ENCODE data around the gene ZNF804A.

The ZNF804A gene

DNA sequence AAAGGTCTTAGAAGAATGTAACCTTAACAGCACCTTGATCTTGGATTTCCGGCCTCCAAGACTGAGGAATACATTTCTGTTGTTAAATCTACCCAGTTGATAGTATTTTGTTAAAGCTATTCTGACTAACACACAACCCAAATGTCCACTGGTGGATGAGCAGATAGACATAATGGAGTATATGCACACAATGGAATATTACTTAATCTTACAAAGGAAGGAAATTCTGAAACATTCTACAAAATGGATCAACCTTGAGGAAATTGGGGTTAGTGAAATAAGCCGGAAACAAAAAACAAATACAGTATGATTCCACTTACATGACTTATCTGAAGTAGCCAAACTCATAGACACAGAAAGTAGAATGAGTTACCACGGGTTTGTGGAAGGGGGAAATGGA, 168.7 kb downstream of the ZNF804A start:
- DNase-seq (ENCODE audit: low read depth), result no peak
- peaks cover 7% of the 10 kb centered on the region for H3K4me1 ChIP-seq (ENCODE audit: control insufficient read depth, insufficient read depth, low read length)
- no peak overlapping the region for H3K9ac ChIP-seq (ENCODE audit: low read length)
- no peaks in the 10 kb centered on the region for H3K9me3 ChIP-seq (ENCODE audit: control insufficient read depth, low read length)
- H3K4me3 ChIP-seq (ENCODE audit: low read length), result no peak overlapping the region
- no peaks in the 10 kb centered on the region for H3K27me3 ChIP-seq (replicated peaks; ENCODE audit: control insufficient read depth, insufficient read depth, low read length)
- H3K36me3 ChIP-seq (ENCODE audit: control insufficient read depth, insufficient read depth, low read length, severe bottlenecking), result no peaks in the 10 kb centered on the region

DNA sequence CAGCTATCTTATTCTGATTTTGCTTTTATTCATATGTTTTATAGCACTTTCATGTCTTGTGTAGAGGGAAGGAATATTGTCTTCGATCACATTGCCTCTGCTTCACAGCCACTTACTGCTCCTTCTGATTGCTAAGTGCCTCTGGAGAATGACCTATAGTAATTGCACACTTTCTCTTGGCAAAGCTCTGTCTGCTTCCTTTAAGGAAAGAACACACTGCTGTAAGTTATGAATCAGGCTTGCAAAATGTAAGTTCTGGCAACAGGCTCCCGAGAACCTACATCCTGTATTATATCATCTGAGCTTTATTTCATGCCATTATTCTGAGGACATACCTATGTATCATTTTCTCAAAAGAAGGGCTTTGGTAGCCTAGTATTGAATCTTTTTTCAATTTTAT, 170.7 kb downstream of the ZNF804A start:
- Histone ChIP-seq H3K4me3 (ENCODE audit: low read length) (no peak overlapping the region), H3K27me3 (replicated peaks; ENCODE audit: control insufficient read depth, insufficient read depth, low read length) (no peaks in the 10 kb centered on the region), H3K9me3 (ENCODE audit: control insufficient read depth, low read length) (no peaks in the 10 kb centered on the region), H3K36me3 (ENCODE audit: control insufficient read depth, insufficient read depth, low read length, severe bottlenecking) (no peaks in the 10 kb centered on the region), H3K4me1 (ENCODE audit: control insufficient read depth, insufficient read depth, low read length) (peaks cover 7% of the 10 kb centered on the region), H3K9ac (ENCODE audit: low read length) (no peak overlapping the region)
- peak; percentile 77 for DNase-seq (ENCODE audit: low read depth)

DNA sequence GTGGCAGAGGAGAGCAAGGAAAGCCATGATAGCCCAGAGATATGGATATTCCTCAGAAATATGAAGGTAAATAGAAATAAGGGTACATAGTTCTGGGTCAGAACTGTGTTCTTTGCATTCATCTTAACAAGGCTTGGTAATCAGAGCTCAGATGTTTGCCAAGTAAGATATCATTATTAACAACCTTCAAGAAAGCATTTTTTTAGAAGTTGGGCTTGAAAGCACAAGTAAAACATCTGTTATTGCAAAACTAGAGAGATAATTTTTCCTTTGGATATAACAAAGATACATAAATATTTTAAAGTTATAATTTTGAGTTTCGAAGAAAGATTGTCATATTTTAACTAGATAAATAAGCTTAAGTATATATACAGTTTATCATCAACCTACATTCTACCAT, 171.4 kb downstream of the ZNF804A start:
- Histone ChIP-seq H3K4me3 (ENCODE audit: low read length) (no peak overlapping the region), H3K27me3 (replicated peaks; ENCODE audit: control insufficient read depth, insufficient read depth, low read length) (no peaks in the 10 kb centered on the region), H3K9ac (ENCODE audit: low read length) (no peak overlapping the region), H3K9me3 (ENCODE audit: control insufficient read depth, low read length) (no peaks in the 10 kb centered on the region), H3K36me3 (ENCODE audit: control insufficient read depth, insufficient read depth, low read length, severe bottlenecking) (no peaks in the 10 kb centered on the region), H3K4me1 (ENCODE audit: control insufficient read depth, insufficient read depth, low read length) (peaks cover 7% of the 10 kb centered on the region)
- DNase-seq (ENCODE audit: low read depth), result peak; percentile 58

DNA sequence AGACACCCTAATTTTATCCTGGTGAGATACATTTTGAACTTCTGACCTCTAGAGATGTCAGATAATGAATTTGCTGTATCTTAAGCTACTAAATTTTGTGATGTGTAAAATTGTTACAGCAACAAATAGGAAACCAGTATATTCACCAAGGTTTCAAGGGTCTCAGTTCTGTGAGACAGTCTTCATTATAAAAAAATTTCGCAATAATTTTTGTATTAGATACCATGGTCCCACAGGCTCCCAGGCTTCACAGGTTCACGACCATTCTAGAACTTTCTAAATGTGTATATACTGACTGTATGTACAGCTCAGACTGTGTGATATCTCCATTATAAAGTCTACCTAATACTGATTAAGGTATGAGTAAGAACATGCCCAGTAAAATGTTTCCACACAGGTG, 181.4 kb downstream of the ZNF804A start:
- Histone ChIP-seq H3K36me3 (ENCODE audit: control insufficient read depth, insufficient read depth, low read length, severe bottlenecking) (no peaks in the 10 kb centered on the region), H3K4me3 (ENCODE audit: low read length) (no peak overlapping the region), H3K27me3 (replicated peaks; ENCODE audit: control insufficient read depth, insufficient read depth, low read length) (no peaks in the 10 kb centered on the region), H3K9me3 (ENCODE audit: control insufficient read depth, low read length) (no peaks in the 10 kb centered on the region), H3K4me1 (ENCODE audit: control insufficient read depth, insufficient read depth, low read length) (no peaks in the 10 kb centered on the region), H3K9ac (ENCODE audit: low read length) (no peak overlapping the region)
- DNase-seq (ENCODE audit: low read depth), result no peak

DNA sequence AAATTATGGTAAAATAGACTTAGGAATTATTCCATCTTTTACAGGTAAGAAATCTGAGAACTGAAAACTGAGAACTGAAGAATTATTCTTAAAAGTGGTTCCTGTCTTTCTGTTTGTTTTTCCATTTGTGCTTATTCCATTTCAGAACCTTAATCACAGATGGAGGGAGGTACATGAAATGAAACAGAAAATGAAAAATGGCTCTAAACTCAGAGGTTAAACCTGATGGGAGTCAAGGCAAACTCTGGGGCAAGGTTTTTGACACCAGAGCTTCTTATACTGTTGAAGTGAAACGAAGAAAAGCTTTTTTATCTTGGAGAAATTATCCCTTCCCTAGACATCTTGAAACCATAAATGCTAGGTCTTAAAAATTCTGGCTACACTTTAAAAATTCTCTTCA, 182.1 kb downstream of the ZNF804A start:
- no peak overlapping the region for H3K9ac ChIP-seq (ENCODE audit: low read length)

DNA sequence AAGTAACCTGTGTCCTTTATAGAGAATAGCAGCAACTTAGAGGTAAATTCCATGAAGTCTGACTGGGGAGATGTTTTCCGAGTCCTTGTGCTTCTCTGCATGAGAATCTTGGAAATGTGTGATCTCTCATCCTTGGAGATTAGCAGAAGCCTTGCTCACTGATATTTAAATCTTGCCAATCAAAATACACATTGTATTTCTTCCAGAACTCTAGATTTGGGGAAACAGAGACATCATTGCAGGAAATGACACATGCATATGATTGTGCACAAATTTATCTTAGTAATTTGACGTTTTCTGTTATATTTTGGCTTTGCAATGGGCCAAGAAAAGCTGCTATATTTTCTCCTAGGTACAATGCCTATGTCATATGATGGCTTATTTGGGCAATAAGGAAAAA, 182.6 kb downstream of the ZNF804A start:
- no peaks in the 10 kb centered on the region for H3K9me3 ChIP-seq (ENCODE audit: control insufficient read depth, low read length)
- no peaks in the 10 kb centered on the region for H3K4me1 ChIP-seq (ENCODE audit: control insufficient read depth, insufficient read depth, low read length)
- no peaks in the 10 kb centered on the region for H3K27me3 ChIP-seq (replicated peaks; ENCODE audit: control insufficient read depth, insufficient read depth, low read length)
- no peaks in the 10 kb centered on the region for H3K36me3 ChIP-seq (ENCODE audit: control insufficient read depth, insufficient read depth, low read length, severe bottlenecking)
- DNase-seq (ENCODE audit: low read depth), result peak; percentile 18
- no peak overlapping the region for H3K9ac ChIP-seq (ENCODE audit: low read length)
- H3K4me3 ChIP-seq (ENCODE audit: low read length), result no peak overlapping the region

More for the DNA sequence above, 182.1 kb downstream of the ZNF804A start:
- no peak for DNase-seq (ENCODE audit: low read depth)
- no peaks in the 10 kb centered on the region for H3K36me3 ChIP-seq (ENCODE audit: control insufficient read depth, insufficient read depth, low read length, severe bottlenecking)
- H3K9me3 ChIP-seq (ENCODE audit: control insufficient read depth, low read length), result no peaks in the 10 kb centered on the region
- H3K27me3 ChIP-seq (replicated peaks; ENCODE audit: control insufficient read depth, insufficient read depth, low read length), result no peaks in the 10 kb centered on the region
- no peaks in the 10 kb centered on the region for H3K4me1 ChIP-seq (ENCODE audit: control insufficient read depth, insufficient read depth, low read length)
- H3K4me3 ChIP-seq (ENCODE audit: low read length), result no peak overlapping the region

DNA sequence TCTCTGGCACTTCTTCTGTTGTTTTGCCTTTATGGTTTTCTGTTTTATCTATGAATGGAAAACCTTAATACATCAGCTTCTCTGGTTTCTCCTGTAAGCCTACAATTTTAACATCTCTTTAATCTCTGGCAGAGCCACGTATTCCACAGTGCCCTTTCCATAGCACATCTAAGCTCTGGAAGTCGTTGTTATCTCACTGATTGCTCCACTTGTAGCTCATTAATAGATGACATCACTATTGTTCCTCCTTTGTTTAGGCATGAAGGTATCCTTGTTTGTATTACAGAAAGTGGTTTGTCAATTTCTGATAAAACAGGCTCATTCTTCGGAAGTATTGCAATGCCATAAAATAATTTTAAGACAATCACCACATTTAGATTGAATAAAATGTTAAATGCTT, 185.2 kb downstream of the ZNF804A start:
- no peak for DNase-seq (ENCODE audit: low read depth)
- H3K4me1 ChIP-seq (ENCODE audit: control insufficient read depth, insufficient read depth, low read length), result no peaks in the 10 kb centered on the region
- H3K9me3 ChIP-seq (ENCODE audit: control insufficient read depth, low read length), result no peaks in the 10 kb centered on the region
- no peaks in the 10 kb centered on the region for H3K27me3 ChIP-seq (replicated peaks; ENCODE audit: control insufficient read depth, insufficient read depth, low read length)
- H3K4me3 ChIP-seq (ENCODE audit: low read length), result no peak overlapping the region
- no peak overlapping the region for H3K9ac ChIP-seq (ENCODE audit: low read length)
- no peaks in the 10 kb centered on the region for H3K36me3 ChIP-seq (ENCODE audit: control insufficient read depth, insufficient read depth, low read length, severe bottlenecking)

DNA sequence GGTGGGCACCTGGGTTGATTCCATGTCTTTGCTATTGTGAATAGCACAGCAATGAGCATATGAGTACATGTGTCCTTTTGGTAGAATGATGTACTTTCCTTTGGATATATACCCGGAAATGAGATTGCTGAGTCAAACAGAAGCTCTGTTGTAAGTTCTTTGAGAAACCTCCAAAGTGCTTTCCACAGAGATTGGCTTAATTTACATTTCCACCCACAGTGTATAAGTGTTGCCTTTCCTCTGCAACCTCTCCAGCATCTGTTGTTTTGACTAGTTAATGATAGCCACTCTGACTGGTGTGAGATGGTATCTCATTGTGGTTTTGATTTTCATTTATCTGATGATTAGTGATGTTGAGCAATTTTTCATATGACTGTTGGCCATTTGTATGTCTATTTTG, 194.8 kb downstream of the ZNF804A start:
- no peak overlapping the region for H3K9ac ChIP-seq (ENCODE audit: low read length)
- no peak overlapping the region for H3K4me3 ChIP-seq (ENCODE audit: low read length)
- H3K27me3 ChIP-seq (replicated peaks; ENCODE audit: control insufficient read depth, insufficient read depth, low read length), result no peaks in the 10 kb centered on the region
- H3K4me1 ChIP-seq (ENCODE audit: control insufficient read depth, insufficient read depth, low read length), result no peaks in the 10 kb centered on the region
- no peaks in the 10 kb centered on the region for H3K36me3 ChIP-seq (ENCODE audit: control insufficient read depth, insufficient read depth, low read length, severe bottlenecking)
- DNase-seq (ENCODE audit: low read depth), result no peak
- H3K9me3 ChIP-seq (ENCODE audit: control insufficient read depth, low read length), result no peaks in the 10 kb centered on the region

DNA sequence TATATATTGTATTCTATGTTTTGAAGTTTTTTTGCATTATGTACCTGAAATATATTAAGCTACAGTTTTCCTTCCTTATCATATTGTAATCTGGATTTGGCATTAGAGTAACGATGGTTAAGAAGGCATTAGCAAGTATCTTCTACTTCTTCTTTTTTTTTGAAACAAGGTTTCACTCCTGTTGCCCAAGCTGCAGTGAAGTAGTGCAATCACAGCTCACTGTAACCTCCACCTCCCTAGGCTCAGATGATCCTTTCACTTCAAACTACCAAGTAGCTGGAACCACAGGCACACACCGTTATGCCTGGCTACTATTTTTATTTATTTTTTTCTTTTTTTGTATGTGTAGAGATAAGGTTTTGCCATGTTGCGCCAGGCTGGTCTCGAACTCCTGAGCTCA, 201.1 kb downstream of the ZNF804A start:
- H3K9ac ChIP-seq (ENCODE audit: low read length), result no peak overlapping the region

DNA sequence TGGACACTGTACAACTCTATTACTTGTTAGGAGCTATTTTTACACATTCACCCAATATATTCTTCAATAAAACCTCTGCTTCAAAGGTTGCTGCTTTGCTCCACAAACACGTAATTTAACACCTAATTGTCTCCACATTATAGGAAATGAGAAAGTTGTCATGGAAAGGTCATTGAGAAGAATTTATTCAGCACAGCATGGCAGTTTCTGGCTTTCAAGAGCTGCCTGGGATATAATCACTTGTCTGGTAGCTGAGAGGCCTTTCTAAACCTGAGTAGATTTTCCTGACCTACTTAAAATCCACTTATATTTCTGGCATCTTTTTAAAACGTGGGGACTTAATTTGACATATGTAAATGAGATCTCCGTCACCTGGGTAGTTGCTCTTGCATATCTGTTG, 216.1 kb downstream of the ZNF804A start:
- H3K27me3 ChIP-seq (replicated peaks; ENCODE audit: control insufficient read depth, insufficient read depth, low read length), result no peaks in the 10 kb centered on the region
- H3K4me3 ChIP-seq (ENCODE audit: low read length), result no peak overlapping the region
- peaks cover 6% of the 10 kb centered on the region for H3K9me3 ChIP-seq (ENCODE audit: control insufficient read depth, low read length)
- H3K36me3 ChIP-seq (ENCODE audit: control insufficient read depth, insufficient read depth, low read length, severe bottlenecking), result no peaks in the 10 kb centered on the region
- no peaks in the 10 kb centered on the region for H3K4me1 ChIP-seq (ENCODE audit: control insufficient read depth, insufficient read depth, low read length)
- DNase-seq (ENCODE audit: low read depth), result no peak
- no peak overlapping the region for H3K9ac ChIP-seq (ENCODE audit: low read length)

More for the DNA sequence above, 201.1 kb downstream of the ZNF804A start:
- Histone ChIP-seq H3K4me3 (ENCODE audit: low read length) (no peak overlapping the region), H3K9me3 (ENCODE audit: control insufficient read depth, low read length) (no peaks in the 10 kb centered on the region), H3K27me3 (replicated peaks; ENCODE audit: control insufficient read depth, insufficient read depth, low read length) (no peaks in the 10 kb centered on the region), H3K36me3 (ENCODE audit: control insufficient read depth, insufficient read depth, low read length, severe bottlenecking) (no peaks in the 10 kb centered on the region), H3K4me1 (ENCODE audit: control insufficient read depth, insufficient read depth, low read length) (no peaks in the 10 kb centered on the region)
- no peak for DNase-seq (ENCODE audit: low read depth)

DNA sequence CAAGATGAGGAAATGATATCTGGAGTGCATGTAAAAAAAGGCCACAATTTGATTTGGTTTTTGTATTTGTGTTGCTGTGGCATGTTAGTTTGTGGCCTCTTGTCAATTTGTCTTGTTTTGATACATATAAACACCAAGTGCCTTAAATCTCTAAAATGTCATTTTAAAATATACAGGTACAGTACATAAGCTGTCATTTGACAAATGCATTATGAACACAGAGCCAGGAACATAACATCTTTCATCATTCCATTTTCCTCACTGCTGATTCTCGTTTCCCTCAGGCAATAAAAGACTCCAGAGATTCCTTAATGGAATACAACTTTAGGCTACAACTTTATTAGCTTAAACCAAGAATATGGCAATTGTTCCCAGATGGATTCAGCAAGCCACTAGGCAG, 217.5 kb downstream of the ZNF804A start:
- no peak for DNase-seq (ENCODE audit: low read depth)
- no peak overlapping the region for H3K9ac ChIP-seq (ENCODE audit: low read length)
- H3K9me3 ChIP-seq (ENCODE audit: control insufficient read depth, low read length), result peaks cover 6% of the 10 kb centered on the region
- no peaks in the 10 kb centered on the region for H3K36me3 ChIP-seq (ENCODE audit: control insufficient read depth, insufficient read depth, low read length, severe bottlenecking)
- no peaks in the 10 kb centered on the region for H3K4me1 ChIP-seq (ENCODE audit: control insufficient read depth, insufficient read depth, low read length)
- no peak overlapping the region for H3K4me3 ChIP-seq (ENCODE audit: low read length)
- H3K27me3 ChIP-seq (replicated peaks; ENCODE audit: control insufficient read depth, insufficient read depth, low read length), result no peaks in the 10 kb centered on the region

DNA sequence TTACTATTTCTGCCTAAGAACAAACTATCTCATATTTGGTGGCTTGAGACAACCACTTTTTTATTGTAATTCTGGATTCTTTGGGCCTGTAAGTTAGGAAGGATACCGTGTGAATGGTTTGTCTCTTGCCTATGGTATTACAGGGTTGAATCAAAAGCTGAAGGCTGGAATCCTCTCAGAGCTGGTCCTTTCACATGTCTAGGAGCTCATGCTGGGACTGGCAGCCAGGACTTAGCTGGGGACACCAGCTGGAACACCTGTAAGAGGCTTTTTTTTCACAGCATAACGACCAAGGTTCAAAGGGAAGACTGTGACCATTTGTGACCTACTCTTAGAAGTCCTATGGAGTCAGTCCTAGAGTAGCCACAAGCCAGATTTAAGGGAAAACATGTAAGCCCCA, 226.3 kb downstream of the ZNF804A start:
- DNase-seq (ENCODE audit: low read depth), result no peak
- Histone ChIP-seq H3K4me3 (ENCODE audit: low read length) (no peak overlapping the region), H3K9me3 (ENCODE audit: control insufficient read depth, low read length) (no peaks in the 10 kb centered on the region), H3K9ac (ENCODE audit: low read length) (no peak overlapping the region), H3K36me3 (ENCODE audit: control insufficient read depth, insufficient read depth, low read length, severe bottlenecking) (no peaks in the 10 kb centered on the region), H3K4me1 (ENCODE audit: control insufficient read depth, insufficient read depth, low read length) (no peaks in the 10 kb centered on the region), H3K27me3 (replicated peaks; ENCODE audit: control insufficient read depth, insufficient read depth, low read length) (no peaks in the 10 kb centered on the region)
